HG02610 (cell line): Measurements from ENCODE around the gene CD63.

ENCODE experiments used
- ATAC-seq: cut with Tn5 transposase; IDR thresholded peaks from one replicate; pipeline ENCODE4 v1.9.1; 2021; ENCODE audit warnings: mild to moderate bottlenecking, moderate library complexity; ENCODE audit not compliant: unreplicated experiment

Gene CD63

DNA sequence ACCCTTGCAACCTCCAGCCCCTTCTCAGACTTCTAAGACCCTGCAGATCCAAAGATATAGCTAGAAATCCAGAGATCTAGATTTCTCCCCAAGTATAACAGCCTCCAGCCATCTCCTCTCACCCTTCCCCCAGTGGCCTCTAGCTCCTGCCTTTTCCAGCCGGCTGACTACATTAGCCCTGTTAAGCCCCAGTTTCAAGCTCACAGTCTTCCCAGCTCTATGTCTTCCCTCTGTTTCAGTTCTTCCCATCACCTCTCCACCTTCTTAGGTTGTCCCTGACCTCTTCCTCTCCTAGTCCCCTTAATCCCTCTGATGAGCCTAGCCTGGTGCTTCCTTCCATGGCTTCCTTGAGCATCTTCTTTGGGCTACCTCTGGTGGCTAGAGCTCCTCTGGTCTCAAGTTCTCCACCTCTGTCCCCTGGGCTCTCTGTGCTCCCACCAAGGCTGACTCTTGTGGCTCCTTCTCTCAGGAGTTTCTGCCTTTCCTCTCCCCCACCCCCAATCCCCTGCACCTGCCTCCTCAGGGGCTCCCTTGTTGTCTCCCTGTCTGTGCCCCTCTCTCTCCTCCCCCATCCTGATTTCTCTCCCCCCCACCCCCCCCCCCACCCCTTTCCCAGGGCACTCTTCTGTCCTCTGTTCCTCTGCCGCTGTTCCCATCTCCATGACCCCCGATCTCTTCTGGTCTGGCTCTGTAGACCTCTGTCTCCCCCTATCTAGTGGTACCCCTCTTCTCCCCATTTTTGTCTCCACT is 13.3 kb upstream of the CD63 start:
- no peak for ATAC-seq

- ATAC-seq: no peak
These were observed 10.2 kb upstream of the CD63 start for GRCh38 chr12:55739025-55739378.

GRCh38 chr12:55738123-55739024 is 9.6 kb upstream of the CD63 start:
- peak; percentile 85 for ATAC-seq

DNA sequence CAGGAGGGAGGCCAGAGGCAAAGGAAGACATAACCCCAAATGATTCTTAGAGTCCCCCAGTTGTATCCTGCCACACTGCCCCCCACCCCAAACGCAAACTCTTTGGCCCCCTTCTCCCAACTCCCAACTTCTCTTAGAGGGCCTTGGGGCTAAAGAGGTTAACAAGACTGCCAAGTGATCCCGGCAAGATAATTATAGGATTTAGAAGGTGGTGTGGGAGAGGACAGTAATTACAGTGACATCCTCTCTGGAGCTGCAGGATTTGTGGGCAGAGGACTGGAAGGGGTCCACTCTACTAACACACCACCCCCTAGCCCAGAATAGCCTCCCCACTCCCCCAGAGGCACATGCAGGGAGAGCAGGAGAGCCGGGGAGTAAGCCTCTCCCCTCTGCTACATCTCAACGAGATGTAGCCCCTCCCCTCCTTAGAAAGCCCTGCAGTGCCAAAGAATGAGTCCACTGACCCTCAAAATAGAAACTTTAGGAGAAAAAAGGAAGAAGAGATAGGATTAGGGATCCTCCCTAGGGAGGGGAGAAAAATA is 8.8 kb upstream of the CD63 start:
- ATAC-seq: no peak

DNA sequence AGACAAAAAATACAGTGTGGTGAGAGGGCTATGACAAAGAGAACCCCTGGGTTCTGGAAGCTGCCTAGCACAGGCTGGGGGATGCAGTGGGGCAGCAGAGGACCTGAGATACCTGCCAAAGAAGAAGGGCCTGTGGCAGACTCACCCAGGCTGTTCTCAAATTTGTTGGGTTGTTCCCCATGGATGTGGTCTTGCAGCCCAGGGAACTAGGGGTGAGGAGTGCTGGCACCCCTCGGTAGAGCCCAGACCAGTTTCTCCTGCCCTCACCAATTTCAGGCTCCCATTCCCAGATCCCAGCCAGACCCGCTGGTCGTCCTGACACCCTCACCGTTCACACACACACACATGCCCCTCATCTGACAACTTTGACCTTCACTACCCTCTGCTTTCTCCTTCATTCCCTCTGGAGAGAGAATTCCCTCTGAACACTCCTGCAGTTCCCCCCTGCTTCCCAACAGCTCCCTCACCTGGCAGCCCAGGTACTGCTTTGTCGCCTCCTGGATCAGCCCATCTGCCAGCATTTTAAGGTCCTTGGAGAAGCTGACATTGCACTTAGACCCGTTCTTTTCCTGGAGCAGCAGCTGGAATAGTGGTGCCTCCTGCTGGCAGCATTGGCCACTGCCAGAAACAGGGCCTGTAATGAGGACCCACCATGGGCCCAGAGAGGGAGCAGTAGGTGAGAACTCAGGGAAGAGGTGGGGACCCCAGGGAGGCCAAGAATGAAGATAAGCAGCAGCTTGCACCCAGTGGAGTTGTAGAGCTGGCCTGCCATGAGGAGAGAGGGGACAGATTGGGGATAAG is 8.2 kb upstream of the CD63 start:
- ATAC-seq: peak; percentile 36

GRCh38 chr12:55736076-55736475 is 7.3 kb upstream of the CD63 start:
- no peak for ATAC-seq

DNA sequence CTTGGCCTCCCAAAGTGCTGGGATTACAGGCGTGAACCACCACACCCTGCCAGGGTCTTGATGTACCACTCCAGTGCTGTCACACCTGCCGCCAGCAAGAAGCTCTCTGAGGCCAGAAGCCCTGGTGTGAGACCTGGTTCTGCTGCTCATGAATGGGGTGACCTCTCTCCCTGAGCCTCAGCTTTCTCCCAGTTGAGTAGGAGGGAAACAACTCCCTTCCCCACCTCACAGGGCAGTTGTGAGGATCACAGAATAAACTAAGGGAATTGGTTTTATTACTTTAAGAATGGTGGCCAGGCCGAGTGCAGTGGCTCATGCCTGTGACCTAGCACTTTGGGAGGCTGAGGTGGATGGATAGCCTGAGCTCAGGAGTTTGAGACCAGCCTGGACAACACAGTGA is 5.8 kb upstream of the CD63 start:
- no peak for ATAC-seq

DNA sequence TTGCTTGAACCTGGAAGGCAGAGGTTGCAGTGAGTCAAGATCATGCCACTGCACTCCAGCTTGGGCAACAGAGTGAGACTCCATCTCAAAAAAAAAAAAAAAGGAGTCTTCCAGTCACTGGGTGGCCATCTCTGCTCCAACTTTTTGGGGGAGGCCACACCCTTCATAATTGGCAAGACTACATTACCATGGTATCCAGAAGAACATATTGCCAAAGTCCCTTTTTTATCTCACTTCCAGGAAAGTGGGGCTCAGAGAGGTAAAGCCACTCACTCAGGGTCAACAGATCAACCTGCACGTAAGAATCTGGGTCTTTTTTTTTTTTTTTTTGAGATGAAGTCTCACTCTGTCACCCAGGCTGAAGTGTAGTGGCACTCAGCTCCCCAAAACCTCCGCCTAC is 5.0 kb upstream of the CD63 start:
- ATAC-seq: no peak

GRCh38 chr12:55733021-55733555 is 4.3 kb upstream of the CD63 start:
- ATAC-seq: no peak

- no peak for ATAC-seq
These were observed 3.5 kb upstream of the CD63 start for GRCh38 chr12:55732288-55732687.

DNA sequence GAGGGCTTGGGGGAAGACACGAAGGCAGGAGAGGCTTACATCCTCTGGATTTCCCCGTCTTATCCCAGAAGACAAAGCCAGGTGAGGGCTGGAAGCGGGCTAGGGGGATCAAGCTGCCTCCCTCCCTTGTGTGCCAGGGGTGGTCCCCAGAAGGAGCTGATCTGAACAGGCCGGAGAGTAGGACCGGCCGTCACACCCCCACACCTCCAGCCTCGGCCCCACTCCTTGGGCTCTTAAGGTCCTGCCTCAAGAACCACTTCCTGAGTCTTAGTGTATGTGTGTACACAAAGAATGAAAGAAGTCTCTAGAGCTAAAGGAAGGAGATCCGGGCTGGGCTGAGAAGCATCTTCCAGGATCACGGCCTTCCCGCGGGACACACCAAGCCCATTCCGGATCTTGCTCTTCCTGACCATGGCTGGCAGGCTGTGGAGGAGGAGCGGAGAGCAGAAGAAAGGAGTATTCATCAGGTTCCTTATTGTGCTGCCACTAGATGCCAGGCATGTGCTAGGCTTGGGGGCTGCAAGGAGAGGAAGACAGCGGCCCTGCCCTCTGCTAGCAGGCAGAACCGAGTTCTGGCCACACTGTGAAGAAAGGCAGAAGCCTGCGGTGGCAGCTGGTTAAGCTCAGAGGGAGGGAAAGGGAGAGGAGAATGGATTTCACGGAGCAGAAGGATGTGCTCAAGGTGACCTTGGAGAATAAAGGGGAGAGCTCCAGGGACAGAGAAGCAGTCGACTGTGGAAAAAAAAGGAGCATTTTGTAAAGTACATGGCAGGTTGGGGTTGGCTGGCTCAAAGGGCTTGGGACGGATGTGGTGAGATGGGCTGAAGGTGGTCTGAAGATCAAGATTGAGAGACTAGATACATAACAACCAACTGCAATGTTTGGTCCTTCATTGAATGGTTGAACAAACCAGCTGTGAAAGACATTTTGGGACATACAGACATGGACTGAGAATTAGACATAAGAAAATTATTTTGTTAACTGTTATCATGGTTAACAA is 1.3 kb upstream of the CD63 start:
- ATAC-seq: peak; percentile 45

DNA sequence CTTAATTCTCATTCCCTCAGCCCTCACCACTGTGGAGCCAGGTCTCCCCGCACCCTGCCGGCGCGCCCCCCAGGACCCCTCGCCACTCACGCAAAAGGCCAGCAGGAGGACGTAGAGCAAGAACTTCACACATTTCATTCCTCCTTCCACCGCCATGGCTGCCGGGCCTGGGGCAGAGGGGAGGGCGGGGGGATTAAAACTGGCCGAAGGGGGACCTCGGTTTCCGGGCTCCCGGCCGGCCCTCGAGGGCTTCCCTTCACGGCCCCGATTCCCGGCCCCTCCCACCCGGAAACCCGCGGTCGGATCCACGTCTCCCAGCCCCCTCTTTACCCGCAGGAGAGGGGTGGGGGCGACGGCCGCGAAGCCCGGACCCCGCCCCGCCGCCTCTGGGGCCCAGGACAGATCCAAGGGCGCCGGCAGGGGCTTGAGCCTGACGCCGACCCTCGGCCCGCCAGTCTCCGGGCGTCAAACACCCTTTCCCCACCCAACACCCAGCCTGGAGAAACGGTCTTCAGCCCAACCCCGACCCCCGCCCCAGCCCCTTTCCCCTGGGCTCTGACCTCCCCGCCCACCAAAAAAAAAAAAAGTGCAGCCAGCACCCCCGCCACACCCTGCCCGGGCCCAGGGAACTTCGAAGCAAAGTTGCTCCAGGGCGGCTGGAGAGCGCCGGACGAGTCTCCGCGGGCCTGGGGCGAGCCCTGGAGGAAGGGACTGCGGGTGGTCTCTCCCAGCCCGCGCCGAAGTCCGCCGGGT is 447 bp downstream of the CD63 start:
- ATAC-seq: no peak

DNA sequence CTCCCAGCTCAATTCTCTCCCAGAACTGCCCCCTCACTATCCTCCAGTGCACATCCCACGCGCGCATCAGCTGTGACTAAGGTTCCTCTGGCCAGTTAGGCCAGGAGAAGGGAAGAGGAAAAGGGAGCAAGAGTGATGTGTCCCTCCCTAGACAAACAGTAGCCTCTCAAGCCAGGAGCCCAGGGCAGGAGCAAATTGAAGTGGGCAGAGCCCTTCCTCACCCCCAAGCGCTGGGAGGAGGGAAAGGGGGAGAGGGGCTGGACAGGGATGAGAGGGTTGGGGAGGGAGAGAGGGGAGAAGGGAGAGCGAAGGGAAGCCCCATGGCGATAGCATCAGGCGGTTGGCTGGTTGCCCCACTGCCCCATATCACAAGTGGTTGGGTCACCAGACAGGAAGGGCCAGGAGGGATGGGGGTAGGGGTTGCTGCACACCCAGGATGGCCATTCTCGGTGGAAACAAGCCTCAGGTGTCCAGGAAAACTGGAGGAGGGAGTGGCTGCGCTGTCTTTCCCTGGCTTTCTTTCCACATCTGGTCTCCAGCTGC is 1.1 kb downstream of the CD63 start:
- no peak for ATAC-seq

- ATAC-seq: no peak
These were observed 1.8 kb downstream of the CD63 start for GRCh38 chr12:55726971-55727370.

- ATAC-seq: no peak
These were observed 3.3 kb downstream of the CD63 start for GRCh38 chr12:55725556-55725955.

DNA sequence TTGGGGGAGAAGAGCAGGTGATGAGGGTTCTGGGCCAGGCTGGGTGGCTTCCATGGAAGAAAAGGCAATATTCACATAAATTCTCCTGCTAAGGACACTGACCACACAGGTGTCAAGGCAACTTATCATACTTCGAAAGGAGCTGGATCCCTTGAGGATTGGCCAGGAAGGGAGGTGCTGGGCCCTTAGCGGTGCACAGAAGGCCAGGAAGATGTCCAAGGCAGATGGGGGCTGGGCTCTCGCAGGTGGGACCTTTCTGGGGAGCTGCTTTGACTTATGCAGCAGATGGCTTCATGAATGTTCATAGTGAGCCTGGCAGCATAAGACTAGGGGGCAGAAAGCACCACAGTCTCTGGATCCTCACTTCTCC is 3.9 kb downstream of the CD63 start:
- ATAC-seq: no peak

- peak; percentile 28 for ATAC-seq
These were observed 4.4 kb downstream of the CD63 start for GRCh38 chr12:55724226-55724939.
